OCI-LY1 (cell line): ENCODE results near the gene EYS.

ENCODE experiments used
- H2AFZ ChIP-seq: fragments of 200-600 bp; sonication (generic), shearing (Covaris generic); 2 replicates; pipeline ENCODE4 v1.6.0; 2014; ENCODE audit warnings: antibody characterized with exemption, mild to moderate bottlenecking, low read length
- H3F3A ChIP-seq: fragments of 200-600 bp; sonication (generic), shearing (Covaris generic); 2 replicates; pipeline ENCODE4 v1.6.0; 2014; ENCODE audit warnings: mild to moderate bottlenecking, antibody characterized with exemption, low read length, moderate library complexity; ENCODE audit not compliant: insufficient read depth
- H3K27ac ChIP-seq: fragments of 200-600 bp; sonication (generic); 2 replicates; pipeline ENCODE4 v1.5.1; 2014; ENCODE audit warnings: low read length, mixed run types, mild to moderate bottlenecking, low read depth; ENCODE audit not compliant: poor library complexity, severe bottlenecking
- H3K27me3 ChIP-seq: fragments of 200-600 bp; sonication (generic); 2 replicates; pipeline ENCODE4 v1.6.0; 2014; ENCODE audit warnings: antibody characterized with exemption, mild to moderate bottlenecking, low read length, moderate library complexity; ENCODE audit not compliant: insufficient read depth
- H3K36me3 ChIP-seq: fragments of 200-600 bp; sonication (generic); 2 replicates; pipeline ENCODE4 v1.6.1; 2014; ENCODE audit warnings: mild to moderate bottlenecking, antibody characterized with exemption, low read length, moderate library complexity, mixed read lengths; ENCODE audit not compliant: insufficient read depth
- H3K4me1 ChIP-seq: fragments of 200-600 bp; sonication (generic); 2 replicates; pipeline ENCODE4 v1.5.1; 2014; ENCODE audit warnings: mild to moderate bottlenecking, low read length, moderate library complexity; ENCODE audit not compliant: insufficient read depth, severe bottlenecking
- H3K4me2 ChIP-seq: fragments of 200-600 bp; sonication (generic), shearing (Covaris generic); 2 replicates; pipeline ENCODE4 v1.6.1; 2014; ENCODE audit warnings: low read length
- H3K4me3 ChIP-seq: fragments of 200-600 bp; sonication (generic); 2 replicates; pipeline ENCODE4 v1.5.1; 2014; ENCODE audit warnings: low read length, low read depth, mild to moderate bottlenecking, mixed read lengths; ENCODE audit not compliant: poor library complexity, severe bottlenecking
- H3K79me2 ChIP-seq: fragments of 200-600 bp; shearing (Covaris generic); 2 replicates; pipeline ENCODE4 v1.6.1; 2016; ENCODE audit warnings: mixed run types, low read length, mixed read lengths; ENCODE audit not compliant: insufficient read depth
- H3K9ac ChIP-seq: fragments of 200-600 bp; sonication (generic), shearing (Covaris generic); 2 replicates; pipeline ENCODE4 v1.6.1; 2014; ENCODE audit warnings: mild to moderate bottlenecking, low read length, mixed read lengths
- H3K9me2 ChIP-seq: fragments of 200-600 bp; sonication (generic), shearing (Covaris generic); 2 replicates; pipeline ENCODE4 v1.6.1; 2014; ENCODE audit warnings: low read depth, mild to moderate bottlenecking, low read length, mixed read lengths
- H3K9me3 ChIP-seq: fragments of 200-600 bp; shearing (Covaris generic); 2 replicates; pipeline ENCODE4 v1.6.1; 2014; ENCODE audit warnings: low read length, mixed read lengths
- H4K20me1 ChIP-seq: fragments of 200-600 bp; sonication (generic), shearing (Covaris generic); 2 replicates; pipeline ENCODE4 v1.6.0; 2016; ENCODE audit warnings: mild to moderate bottlenecking, low read length; ENCODE audit not compliant: insufficient read depth
- EZH2 ChIP-seq: fragments of 200-600 bp; sonication (generic), shearing (Covaris generic); IDR thresholded peaks from 2 replicates; pipeline ENCODE4 v1.8.0; 2017; ENCODE audit warnings: borderline replicate concordance, mixed run types, mild to moderate bottlenecking, antibody characterized with exemption, low read length, moderate library complexity, mixed read lengths
- TF ChIP-seq, protein P1 (sequence below): fragments of 200-600 bp; sonication (generic), shearing (Covaris generic); IDR thresholded peaks from 2 replicates; pipeline ENCODE4 v1.5.1; 2017; ENCODE audit warnings: mild to moderate bottlenecking, antibody characterized with exemption, low read length, moderate library complexity, mixed read lengths

EYS gene

DNA sequence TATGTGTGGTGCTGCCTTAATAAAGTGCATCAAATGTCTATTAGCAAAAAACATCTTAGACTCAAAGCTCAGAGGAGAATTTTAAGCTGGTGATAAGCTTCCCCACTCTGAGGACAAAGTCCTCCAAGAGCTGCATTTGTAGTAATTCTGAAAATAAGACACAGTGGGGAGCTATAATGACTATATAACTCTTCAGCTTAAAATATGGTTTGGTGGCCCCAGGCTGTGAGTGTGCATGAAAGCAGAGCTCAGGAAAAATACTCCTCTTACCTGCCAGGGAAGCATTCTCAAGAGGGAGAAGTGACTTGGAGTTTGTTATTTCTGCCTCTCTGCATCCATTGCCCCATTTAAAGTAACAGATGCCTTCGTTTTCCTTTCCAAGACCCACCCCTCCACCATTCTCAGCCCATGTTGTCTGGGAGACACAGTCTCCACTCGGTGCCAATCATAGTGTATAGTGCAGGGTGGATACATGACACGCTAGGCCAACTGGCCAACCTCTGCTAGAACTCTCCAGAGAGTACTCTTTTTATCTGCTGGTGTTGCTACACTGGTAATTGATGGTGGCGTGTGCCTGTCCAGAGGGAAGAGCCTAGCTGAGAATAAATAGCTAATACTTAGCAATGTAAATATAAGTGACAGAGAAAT, 1842.2 kb downstream of the EYS start:
- H3K9me2 ChIP-seq = no peaks in the 10 kb centered on the region
- H3K79me2 ChIP-seq = no peaks in the 10 kb centered on the region
- no peaks in the 10 kb centered on the region for H4K20me1 ChIP-seq
- H3K4me1 ChIP-seq = no peaks in the 10 kb centered on the region
- no peak overlapping the region for H3K27ac ChIP-seq
- no peak overlapping the region for H3K9ac ChIP-seq
- H3K27me3 ChIP-seq = no peaks in the 10 kb centered on the region
- no peak overlapping the region for H3K4me2 ChIP-seq
- H3K36me3 ChIP-seq = no peaks in the 10 kb centered on the region
- H3F3A ChIP-seq = no peaks in the 10 kb centered on the region
- H3K4me3 ChIP-seq = no peak overlapping the region
- no peak overlapping the region for H2AFZ ChIP-seq
- no peak for TF ChIP-seq EZH2
- TF ChIP-seq, protein P1, sequence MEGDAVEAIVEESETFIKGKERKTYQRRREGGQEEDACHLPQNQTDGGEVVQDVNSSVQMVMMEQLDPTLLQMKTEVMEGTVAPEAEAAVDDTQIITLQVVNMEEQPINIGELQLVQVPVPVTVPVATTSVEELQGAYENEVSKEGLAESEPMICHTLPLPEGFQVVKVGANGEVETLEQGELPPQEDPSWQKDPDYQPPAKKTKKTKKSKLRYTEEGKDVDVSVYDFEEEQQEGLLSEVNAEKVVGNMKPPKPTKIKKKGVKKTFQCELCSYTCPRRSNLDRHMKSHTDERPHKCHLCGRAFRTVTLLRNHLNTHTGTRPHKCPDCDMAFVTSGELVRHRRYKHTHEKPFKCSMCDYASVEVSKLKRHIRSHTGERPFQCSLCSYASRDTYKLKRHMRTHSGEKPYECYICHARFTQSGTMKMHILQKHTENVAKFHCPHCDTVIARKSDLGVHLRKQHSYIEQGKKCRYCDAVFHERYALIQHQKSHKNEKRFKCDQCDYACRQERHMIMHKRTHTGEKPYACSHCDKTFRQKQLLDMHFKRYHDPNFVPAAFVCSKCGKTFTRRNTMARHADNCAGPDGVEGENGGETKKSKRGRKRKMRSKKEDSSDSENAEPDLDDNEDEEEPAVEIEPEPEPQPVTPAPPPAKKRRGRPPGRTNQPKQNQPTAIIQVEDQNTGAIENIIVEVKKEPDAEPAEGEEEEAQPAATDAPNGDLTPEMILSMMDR = no peak
- H3K9me3 ChIP-seq = no peaks in the 10 kb centered on the region

DNA sequence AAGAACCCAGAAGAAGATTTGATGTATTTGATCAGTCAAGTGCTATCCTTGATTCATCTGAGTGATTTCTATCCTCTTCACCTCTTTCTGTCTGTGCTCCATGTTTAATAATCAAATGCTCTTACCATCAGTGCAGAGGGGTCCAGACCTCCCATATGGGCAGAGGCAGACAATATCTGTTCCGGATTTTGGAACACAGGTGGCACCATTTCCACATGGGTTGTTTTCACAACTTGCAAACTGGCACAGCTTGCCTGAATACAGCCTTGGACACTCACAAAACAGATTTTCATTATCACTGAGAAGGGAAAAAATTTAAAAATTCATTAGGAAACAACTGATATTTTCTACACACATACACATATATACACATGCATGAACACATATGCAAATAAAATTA, 1843.0 kb downstream of the EYS start:
- Histone ChIP-seq H3K79me2 (no peaks in the 10 kb centered on the region), H3K4me1 (no peaks in the 10 kb centered on the region), H3K27ac (no peak overlapping the region), H3K9ac (no peak overlapping the region), H3K27me3 (no peaks in the 10 kb centered on the region), H3K4me3 (no peak overlapping the region), H3K9me3 (no peaks in the 10 kb centered on the region), H3K36me3 (no peaks in the 10 kb centered on the region), H3K4me2 (no peak overlapping the region), H3F3A (no peaks in the 10 kb centered on the region), H2AFZ (no peak overlapping the region), H3K9me2 (no peaks in the 10 kb centered on the region), H4K20me1 (no peaks in the 10 kb centered on the region)
- no peak for TF ChIP-seq EZH2
- TF ChIP-seq, protein P1 = no peak

DNA sequence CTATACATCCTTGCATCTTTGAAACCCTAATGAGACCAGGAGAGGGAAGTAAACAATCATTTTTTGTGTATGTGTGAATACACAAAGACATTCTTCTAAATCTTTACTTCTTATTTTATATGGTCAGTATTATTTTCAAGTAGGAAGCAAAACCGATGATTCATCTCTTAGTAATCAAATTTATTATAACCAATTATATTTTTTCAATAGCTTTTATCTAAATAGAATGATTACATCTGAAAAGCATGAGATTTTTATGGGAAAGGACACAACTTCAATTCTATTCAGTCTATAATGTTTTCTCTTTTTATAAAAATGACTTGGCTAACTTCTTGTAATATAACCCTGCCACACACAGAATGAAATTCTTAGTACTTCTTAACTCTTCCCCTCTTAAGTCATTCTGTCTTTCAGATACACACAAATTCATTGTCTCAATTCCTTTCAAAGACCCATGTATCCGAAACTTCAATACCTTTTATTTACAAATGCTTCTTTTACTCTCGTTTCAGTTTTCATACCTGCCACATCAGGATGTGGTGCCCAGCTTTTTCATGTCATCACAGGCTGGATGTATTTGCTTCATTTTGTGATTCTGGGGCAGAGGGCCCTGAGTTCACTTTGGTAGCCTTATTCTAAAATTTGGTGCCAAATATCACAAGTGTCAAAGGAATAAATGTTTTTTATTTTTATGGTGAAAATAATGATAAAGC, 1844.4 kb downstream of the EYS start:
- no peak overlapping the region for H2AFZ ChIP-seq
- H3K27me3 ChIP-seq = no peaks in the 10 kb centered on the region
- H3K4me2 ChIP-seq = no peak overlapping the region
- no peaks in the 10 kb centered on the region for H3K79me2 ChIP-seq
- H3K27ac ChIP-seq = no peak overlapping the region
- no peaks in the 10 kb centered on the region for H3K36me3 ChIP-seq
- no peak overlapping the region for H3K4me3 ChIP-seq
- H3K9me2 ChIP-seq = no peaks in the 10 kb centered on the region
- TF ChIP-seq EZH2 = no peak
- TF ChIP-seq, protein P1 = no peak
- no peaks in the 10 kb centered on the region for H4K20me1 ChIP-seq
- no peaks in the 10 kb centered on the region for H3F3A ChIP-seq
- no peak overlapping the region for H3K9ac ChIP-seq
- no peaks in the 10 kb centered on the region for H3K9me3 ChIP-seq
- H3K4me1 ChIP-seq = no peaks in the 10 kb centered on the region
